ENCODE measurements around the gene KIF7.
"Not testable (repeated sequence)": the region's sequence is repeated elsewhere in the genome, so short reads cannot be mapped to it uniquely, and the experiment has no call there.

KIF7 gene

DNA sequence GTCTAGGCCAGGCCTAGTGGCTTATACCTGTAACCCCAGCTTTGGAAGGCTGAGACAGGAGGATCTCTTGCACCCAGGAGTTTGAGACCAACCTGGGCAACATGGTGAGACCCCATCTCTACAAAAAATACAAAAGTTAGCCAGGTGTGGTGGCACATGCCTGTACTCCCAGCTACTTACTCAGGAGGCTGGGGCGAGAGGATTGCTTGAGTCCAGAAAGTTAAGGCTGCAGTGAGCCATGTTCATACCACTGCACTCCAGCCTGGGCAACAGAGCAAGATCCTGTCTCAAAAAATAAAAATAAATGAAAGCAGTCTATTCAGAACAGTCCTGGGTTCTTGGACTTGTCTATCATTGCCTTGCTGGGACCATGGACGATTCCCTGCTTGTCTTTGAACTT, 74.5 kb downstream of the KIF7 start:
- not testable (repeated sequence) for H3K4me1 ChIP-seq (ENCODE audit: control insufficient read depth, insufficient read depth, low read length); H3K27me3 ChIP-seq (ENCODE audit: control insufficient read depth, insufficient read depth, low read length); H3K36me3 ChIP-seq (ENCODE audit: control insufficient read depth, insufficient read depth, low read length); H3K9ac ChIP-seq (ENCODE audit: low read length); H3K4me3 ChIP-seq (ENCODE audit: low read length); H3K9me3 ChIP-seq (ENCODE audit: control insufficient read depth, low read length)

DNA sequence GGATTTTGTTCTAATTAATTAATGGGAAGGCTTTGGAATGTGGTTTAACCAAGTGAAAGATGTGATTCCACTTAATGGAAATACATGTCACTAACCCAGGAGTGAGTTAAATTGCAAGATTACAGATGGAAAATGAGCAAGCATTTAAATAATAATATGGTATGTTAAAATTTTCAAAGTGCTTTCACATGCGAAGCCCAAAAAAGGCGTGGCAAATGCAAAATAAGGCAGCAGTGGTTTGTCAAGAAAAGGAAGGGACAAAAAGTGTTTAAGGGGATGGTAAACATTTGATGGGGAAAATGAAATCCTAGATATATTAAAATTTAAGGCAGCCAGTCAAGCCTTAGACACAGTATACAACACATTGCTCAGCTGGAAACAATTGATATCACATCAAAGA, 77.1 kb downstream of the KIF7 start:
- Histone ChIP-seq H3K9ac (ENCODE audit: low read length) (no peak overlapping the region), H3K4me1 (ENCODE audit: control insufficient read depth, insufficient read depth, low read length) (peaks cover 5% of the 10 kb centered on the region), H3K4me3 (ENCODE audit: low read length) (no peak overlapping the region), H3K27me3 (ENCODE audit: control insufficient read depth, insufficient read depth, low read length) (no peaks in the 10 kb centered on the region), H3K9me3 (ENCODE audit: control insufficient read depth, low read length) (no peaks in the 10 kb centered on the region), H3K36me3 (ENCODE audit: control insufficient read depth, insufficient read depth, low read length) (no peaks in the 10 kb centered on the region)
